ENCODE results near the gene CLDND1.
A peak's percentile ranks its signal among the peaks of the same experiment; 100 is the strongest.
"Not testable (repeated sequence)": the region's sequence is repeated elsewhere in the genome, so short reads cannot be mapped to it uniquely, and the experiment has no call there.

The CLDND1 gene

GRCh38 chr3:98522544-98523281 is at the start of gene CLDND1:
Gene CLDND1 (minus strand): TSS chr3:98522902. CDS start chr3:98521424, 1,478 bp downstream.
- H3K4me3 ChIP-seq (ENCODE audit: low read depth, low read length), result peak within 1 kb of the TSS; percentile 71

GRCh38 chr3:98568402-98568801 is 45.7 kb upstream of the CLDND1 start:
- H3K4me3 ChIP-seq (ENCODE audit: low read depth, low read length), result no peak overlapping the region

- H3K4me3 ChIP-seq (ENCODE audit: low read depth, low read length), result no peak overlapping the region
Measured at GRCh38 chr3:98567666-98568270, 45.1 kb upstream of the CLDND1 start.

- no peak overlapping the region for H3K4me3 ChIP-seq (ENCODE audit: low read depth, low read length)
Measured at GRCh38 chr3:98565843-98566242, 43.1 kb upstream of the CLDND1 start.

- no peak overlapping the region for H3K4me3 ChIP-seq (ENCODE audit: low read depth, low read length)
Measured at GRCh38 chr3:98565237-98565643, 42.5 kb upstream of the CLDND1 start.

- H3K4me3 ChIP-seq (ENCODE audit: low read depth, low read length), result no peak overlapping the region
Measured at GRCh38 chr3:98564282-98565005, 41.7 kb upstream of the CLDND1 start.

GRCh38 chr3:98563661-98564281 is 41.1 kb upstream of the CLDND1 start:
- H3K4me3 ChIP-seq (ENCODE audit: low read depth, low read length), result no peak overlapping the region

- H3K4me3 ChIP-seq (ENCODE audit: low read depth, low read length), result no peak overlapping the region
Measured at GRCh38 chr3:98561727-98562521, 39.2 kb upstream of the CLDND1 start.

- no peak overlapping the region for H3K4me3 ChIP-seq (ENCODE audit: low read depth, low read length)
Measured at GRCh38 chr3:98560911-98561310, 38.2 kb upstream of the CLDND1 start.

GRCh38 chr3:98559769-98560168 is 37.1 kb upstream of the CLDND1 start:
- not testable (repeated sequence) for H3K4me3 ChIP-seq (ENCODE audit: low read depth, low read length)

- H3K4me3 ChIP-seq (ENCODE audit: low read depth, low read length), result no peak overlapping the region
Measured at GRCh38 chr3:98558100-98558827, 35.6 kb upstream of the CLDND1 start.

- H3K4me3 ChIP-seq (ENCODE audit: low read depth, low read length), result no peak overlapping the region
Measured at GRCh38 chr3:98557324-98558010, 34.8 kb upstream of the CLDND1 start.

- no peak overlapping the region for H3K4me3 ChIP-seq (ENCODE audit: low read depth, low read length)
Measured at GRCh38 chr3:98556164-98557130, 33.7 kb upstream of the CLDND1 start.

GRCh38 chr3:98555025-98555379 is 32.3 kb upstream of the CLDND1 start:
- H3K4me3 ChIP-seq (ENCODE audit: low read depth, low read length), result no peak overlapping the region

GRCh38 chr3:98554580-98554979 is 31.9 kb upstream of the CLDND1 start:
- no peak overlapping the region for H3K4me3 ChIP-seq (ENCODE audit: low read depth, low read length)

GRCh38 chr3:98553753-98554152 is 31.1 kb upstream of the CLDND1 start:
- H3K4me3 ChIP-seq (ENCODE audit: low read depth, low read length), result no peak overlapping the region

GRCh38 chr3:98553021-98553563 is 30.4 kb upstream of the CLDND1 start:
- H3K4me3 ChIP-seq (ENCODE audit: low read depth, low read length), result no peak overlapping the region
